Camera-type eye (tissue), 1 donor: Measurements from ENCODE around the gene HSF4. TPM values are rescaled to one million over a fixed set of nuclear protein-coding genes. Genes with fewer than 3 reads are reported as not detected.

ENCODE experiments used
- total RNA-seq: library from RNA; depleted of rRNA; stranded (reverse); fragments of >200 nt; gene quantifications from one replicate; pipeline ENCODE4 v1.2.3, GENCODE V29; 2014

HSF4 gene, protein sequence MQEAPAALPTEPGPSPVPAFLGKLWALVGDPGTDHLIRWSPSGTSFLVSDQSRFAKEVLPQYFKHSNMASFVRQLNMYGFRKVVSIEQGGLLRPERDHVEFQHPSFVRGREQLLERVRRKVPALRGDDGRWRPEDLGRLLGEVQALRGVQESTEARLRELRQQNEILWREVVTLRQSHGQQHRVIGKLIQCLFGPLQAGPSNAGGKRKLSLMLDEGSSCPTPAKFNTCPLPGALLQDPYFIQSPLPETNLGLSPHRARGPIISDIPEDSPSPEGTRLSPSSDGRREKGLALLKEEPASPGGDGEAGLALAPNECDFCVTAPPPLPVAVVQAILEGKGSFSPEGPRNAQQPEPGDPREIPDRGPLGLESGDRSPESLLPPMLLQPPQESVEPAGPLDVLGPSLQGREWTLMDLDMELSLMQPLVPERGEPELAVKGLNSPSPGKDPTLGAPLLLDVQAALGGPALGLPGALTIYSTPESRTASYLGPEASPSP
- total RNA-seq, result 33.2 TPM

DNA sequence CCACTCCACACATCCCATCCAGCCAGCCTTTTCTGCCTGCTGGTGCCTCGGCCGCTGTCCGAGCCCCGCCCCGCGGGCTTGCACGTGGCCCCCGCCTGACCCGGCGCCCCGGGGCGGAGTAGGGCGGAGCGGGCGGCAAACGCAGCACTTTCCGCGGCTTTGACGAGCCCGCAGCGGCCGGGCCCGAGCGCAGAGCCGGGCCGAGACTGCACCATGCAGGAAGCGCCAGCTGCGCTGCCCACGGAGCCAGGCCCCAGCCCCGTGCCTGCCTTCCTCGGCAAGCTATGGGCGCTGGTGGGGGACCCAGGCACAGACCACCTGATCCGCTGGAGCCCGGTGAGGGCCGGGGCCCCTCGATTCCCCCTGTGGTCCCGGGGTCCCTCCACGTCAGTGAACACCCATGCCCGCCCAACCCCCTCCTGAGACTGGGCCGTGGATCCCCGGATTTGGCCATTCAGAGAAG, at the start of gene HSF4:
Gene HSF4, plus strand, starts transcription at position 147 of the 463 bp plus-strand sequence. Its CDS starts 67 bp downstream, at position 214.

DNA sequence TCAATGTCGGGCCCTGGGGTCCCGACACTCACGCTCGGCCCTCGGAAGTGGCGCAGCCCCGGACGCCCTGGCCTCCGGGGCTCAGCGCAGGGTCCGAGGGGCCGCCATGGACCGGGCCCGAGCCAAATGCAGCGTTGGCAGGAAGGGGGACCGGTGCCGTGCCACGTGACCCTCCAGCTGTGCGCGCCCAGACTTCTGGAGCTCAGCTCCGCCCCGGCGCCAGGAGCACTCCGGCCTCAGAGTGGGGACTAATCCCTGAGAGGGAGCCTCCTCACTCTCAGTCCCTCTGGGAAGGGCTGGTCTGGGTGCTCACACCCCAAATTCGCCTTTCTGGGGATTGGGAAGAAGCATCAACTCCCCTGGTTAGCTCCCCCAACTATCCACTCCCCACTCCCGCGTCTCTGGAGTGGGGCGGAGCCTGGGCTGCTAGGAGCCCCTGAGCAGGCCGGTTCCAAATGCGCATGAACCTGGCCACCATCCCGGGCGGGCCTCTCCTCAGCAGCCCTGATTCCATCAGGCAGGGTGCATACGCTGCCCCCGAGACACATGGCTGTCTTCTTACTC, 13.6 kb upstream of the HSF4 start, which contains the start of gene B3GNT9:
Gene B3GNT9, minus strand, starts transcription at position 166 of the 564 bp plus-strand sequence. CDS start 513 bp downstream, outside the sequence.

DNA sequence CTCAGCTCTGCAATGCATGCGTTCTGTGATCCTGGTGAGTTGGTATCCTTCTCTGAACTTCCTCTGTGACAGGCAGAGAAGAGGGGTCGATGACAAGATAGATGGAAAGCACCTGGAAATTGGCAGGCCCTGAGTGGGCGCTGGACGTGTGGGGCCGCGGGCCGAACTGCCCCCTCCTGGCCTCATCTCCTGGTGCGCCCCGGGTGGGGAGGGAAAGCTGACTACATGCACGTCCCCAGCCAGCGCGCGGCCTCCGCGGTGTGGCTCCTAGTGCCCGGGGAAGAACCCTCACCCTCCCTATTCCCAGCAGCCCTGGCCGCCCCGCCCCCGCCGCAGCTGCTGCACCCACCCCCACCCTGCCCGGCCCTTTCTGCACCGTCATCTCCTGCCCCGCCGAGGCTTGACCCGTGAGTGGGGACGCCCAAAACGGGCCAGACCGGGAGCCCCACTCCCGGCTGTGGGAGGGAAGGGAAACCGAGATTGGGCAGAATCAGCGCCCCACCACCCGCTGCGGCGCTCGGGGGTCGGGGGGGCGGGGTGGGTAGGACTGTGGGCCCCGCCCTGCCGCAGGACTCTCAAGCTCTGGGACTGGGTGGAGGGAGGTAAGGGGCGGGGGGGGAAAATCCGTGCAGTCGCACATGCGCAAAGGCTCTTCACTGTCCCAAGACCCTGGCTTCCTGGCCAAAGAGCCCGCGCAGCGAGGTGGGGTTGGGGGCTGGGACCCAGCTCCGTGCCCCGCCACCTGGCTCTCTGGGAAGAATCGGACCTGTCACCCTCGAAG, 5.8 kb downstream of the HSF4 start, which contains the start of gene NOL3:
Gene NOL3, plus strand, starts transcription at position 371 of the 781 bp plus-strand sequence.

DNA sequence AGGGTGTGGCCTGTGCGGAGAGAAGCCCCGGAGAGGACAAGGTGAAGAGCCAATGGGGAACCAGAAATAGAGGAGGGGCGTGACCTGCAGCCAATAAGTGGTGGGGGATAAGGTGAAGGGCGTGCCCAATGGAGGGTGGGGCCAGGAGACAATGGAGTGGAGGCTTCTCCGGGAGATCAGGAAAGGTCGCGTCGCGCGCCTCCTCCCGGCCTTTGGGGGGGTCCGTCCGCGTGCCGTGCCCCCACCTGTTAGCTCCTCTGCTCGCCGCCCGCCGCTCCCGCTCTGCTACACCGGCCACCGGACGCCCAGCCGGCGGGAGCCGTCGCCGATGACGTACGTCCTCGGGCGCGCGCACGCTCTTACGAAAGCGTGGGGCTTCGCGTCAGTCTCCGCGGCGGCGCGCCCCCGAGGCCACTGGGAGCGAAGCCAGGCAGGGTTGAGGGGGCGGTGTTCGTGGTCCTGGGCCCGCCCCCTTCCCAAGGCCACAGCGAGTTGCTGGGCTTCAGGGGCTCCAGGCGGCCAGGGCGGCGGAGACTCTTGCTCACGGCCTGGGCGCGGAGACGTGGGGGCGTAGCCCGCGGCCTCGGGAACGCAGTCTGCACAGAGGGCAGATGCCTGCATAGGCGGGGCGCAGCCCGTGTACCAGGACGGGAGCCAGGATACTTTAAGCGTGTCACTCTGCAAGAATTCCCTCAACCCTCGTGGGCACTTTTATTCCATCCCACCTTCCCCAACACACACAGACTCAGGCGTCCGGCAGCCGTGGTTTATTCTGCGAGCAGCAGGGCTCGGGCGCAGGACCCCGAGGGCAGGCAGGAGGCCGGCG, 19.3 kb downstream of the HSF4 start, which contains the start of gene MATCAP1:
Gene MATCAP1, minus strand, starts transcription at position 337 of the 826 bp plus-strand sequence. CDS start 3,353 bp downstream, outside the sequence.

DNA sequence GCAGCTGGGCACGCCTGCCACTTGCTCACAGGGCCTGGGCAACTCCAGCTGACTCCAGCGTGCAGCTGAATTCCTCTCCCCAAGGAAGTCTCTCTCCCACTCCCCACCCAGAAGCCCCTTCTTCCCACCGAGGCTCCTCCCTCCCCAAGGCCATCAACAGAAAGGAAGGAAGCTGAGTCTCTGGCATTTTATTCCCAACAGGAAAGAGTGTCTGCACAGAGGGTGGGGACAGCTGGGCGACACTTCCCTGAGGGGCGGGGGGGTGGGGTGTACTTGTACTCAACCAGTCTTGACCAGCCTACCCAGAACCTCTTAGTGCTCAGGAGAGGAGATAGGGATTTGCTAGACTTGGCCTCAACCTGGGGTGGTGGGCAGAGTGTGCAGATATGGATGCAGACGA, 25.5 kb downstream of the HSF4 start, which contains the start of gene EXOC3L1:
Gene EXOC3L1, minus strand, starts transcription at position 96 of the 400 bp plus-strand sequence. CDS start 460 bp downstream, outside the sequence.

DNA sequence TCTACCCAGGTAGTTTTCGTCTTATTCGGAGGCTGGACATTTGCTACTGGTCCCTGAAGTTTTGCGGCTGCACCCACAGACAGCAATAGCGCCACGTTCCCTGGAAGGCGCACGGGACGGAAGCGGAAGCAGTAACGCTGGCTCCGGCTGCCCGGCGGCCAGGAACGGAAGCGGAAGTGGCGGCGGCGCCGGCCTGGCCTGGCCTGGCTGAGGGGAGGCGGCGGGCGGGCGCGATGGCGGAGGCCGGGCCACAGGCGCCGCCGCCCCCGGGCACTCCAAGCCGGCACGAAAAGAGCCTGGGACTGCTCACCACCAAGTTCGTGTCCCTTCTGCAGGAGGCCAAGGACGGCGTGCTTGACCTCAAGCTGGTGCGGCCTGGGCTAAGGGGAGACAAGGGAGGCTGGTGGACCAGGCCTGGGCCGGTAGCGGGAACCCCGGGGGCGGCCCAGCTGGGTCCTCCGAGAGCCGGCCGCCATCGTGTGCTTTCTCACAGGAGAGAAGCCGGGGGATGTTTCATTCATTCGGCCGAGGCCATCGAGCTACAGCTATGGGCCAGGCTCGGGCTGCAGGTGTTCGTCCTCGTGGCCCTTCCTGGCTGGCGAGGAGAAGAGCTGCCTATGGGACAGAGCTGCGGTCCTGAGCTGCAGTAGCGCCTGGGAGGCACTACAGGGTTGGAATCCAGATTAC, 27.6 kb downstream of the HSF4 start, which contains the start of gene E2F4:
Gene E2F4, plus strand, starts transcription at position 161 of the 687 bp plus-strand sequence. Its CDS starts 73 bp downstream, at position 234.

DNA sequence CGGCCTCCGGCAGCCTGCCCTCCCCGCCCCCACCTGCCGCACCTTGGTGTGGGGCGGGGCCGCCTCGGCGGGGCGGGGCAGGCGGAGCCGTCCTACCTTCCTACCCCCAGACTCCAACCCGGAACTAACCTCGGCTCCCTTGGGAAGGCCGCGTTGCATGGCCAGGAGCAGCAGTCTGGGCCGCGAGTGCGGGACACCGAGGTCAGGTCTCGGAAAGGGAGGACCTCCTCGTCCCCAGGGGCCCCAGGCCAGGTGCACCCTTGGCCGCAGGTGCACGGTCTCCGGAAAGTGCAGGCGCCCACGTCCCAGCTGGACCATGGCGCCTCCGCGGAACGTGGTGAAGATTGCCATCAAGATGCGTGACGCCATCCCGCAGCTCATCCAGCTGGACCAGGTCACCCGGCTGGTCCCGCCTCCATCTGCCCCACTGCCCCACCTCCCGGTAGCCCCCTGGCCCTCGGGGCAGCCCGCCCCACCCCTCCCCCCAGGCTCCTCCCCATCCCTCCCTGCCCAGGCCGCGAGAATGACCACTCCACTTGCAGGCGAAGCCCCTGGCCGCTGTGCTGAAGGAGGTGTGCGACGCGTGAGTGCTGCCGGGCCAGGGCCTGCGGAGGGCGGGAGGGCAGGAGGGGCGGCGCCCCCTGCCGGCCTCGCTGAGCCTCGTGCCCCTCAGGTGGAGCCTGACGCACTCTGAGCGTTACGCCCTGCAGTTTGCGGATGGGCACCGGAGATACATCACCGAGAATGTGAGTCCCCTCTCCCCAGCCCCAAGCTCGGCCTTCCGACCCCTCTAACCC, 34.7 kb downstream of the HSF4 start, which contains the start of gene ELMO3:
Gene ELMO3, plus strand, starts transcription at position 121 of the 797 bp plus-strand sequence. Its CDS starts 196 bp downstream, at position 317.

Other genes with a start within 250 kb of the HSF4 start
- gene CDH16, start 245.9 kb upstream of the HSF4 start, total RNA-seq, result not detected
- 52.9 TPM for gene RRAD, start 239.2 kb upstream of the HSF4 start, total RNA-seq
- 87.1 TPM for gene CIAO2B, start 230.3 kb upstream of the HSF4 start, total RNA-seq
- 34.1 TPM for gene CES2, start 229.2 kb upstream of the HSF4 start, total RNA-seq
- 0.77 TPM for gene CES3, start 203.5 kb upstream of the HSF4 start, total RNA-seq
- gene CES4A, start 176.2 kb upstream of the HSF4 start, total RNA-seq, result 8.9 TPM
- gene CBFB, start 135.6 kb upstream of the HSF4 start, total RNA-seq, result 47.7 TPM
- 28.2 TPM for gene PHAF1, start 54.8 kb upstream of the HSF4 start, total RNA-seq
- 26.2 TPM for gene B3GNT9, start 13.7 kb upstream of the HSF4 start, total RNA-seq
- 6.3 TPM for gene TRADD, start 4.8 kb upstream of the HSF4 start, total RNA-seq
- gene FBXL8, start 4.8 kb upstream of the HSF4 start, total RNA-seq, result 7.9 TPM
- 12.4 TPM for gene NOL3, start 5.8 kb downstream of the HSF4 start, total RNA-seq
- 44.2 TPM for gene MATCAP1, start 19.2 kb downstream of the HSF4 start, total RNA-seq
- 3.9 TPM for gene EXOC3L1, start 25.4 kb downstream of the HSF4 start, total RNA-seq
- gene E2F4, start 27.4 kb downstream of the HSF4 start, total RNA-seq, result 39.0 TPM
- 1.4 TPM for gene ELMO3, start 34.4 kb downstream of the HSF4 start, total RNA-seq
- 26.4 TPM for gene TMEM208, start 62.4 kb downstream of the HSF4 start, total RNA-seq
- 13.1 TPM for gene FHOD1, start 82.7 kb downstream of the HSF4 start, total RNA-seq
- gene SLC9A5, start 84.2 kb downstream of the HSF4 start, total RNA-seq, result 1.0 TPM
- gene PLEKHG4, start 114.8 kb downstream of the HSF4 start, total RNA-seq, result 23.3 TPM
- gene KCTD19, start 162.0 kb downstream of the HSF4 start, total RNA-seq, result 0.44 TPM
- 1.5 TPM for gene LRRC36, start 162.1 kb downstream of the HSF4 start, total RNA-seq
- gene TPPP3, start 228.8 kb downstream of the HSF4 start, total RNA-seq, result 52.7 TPM